ENCODE measurements around the gene DUSP22.

Gene DUSP22

GRCh38 chr6:296151-297122 lies 4.2 kb downstream of the DUSP22 start:
- DNase-seq (ENCODE audit: low read depth, low spot score): no peak

DNA sequence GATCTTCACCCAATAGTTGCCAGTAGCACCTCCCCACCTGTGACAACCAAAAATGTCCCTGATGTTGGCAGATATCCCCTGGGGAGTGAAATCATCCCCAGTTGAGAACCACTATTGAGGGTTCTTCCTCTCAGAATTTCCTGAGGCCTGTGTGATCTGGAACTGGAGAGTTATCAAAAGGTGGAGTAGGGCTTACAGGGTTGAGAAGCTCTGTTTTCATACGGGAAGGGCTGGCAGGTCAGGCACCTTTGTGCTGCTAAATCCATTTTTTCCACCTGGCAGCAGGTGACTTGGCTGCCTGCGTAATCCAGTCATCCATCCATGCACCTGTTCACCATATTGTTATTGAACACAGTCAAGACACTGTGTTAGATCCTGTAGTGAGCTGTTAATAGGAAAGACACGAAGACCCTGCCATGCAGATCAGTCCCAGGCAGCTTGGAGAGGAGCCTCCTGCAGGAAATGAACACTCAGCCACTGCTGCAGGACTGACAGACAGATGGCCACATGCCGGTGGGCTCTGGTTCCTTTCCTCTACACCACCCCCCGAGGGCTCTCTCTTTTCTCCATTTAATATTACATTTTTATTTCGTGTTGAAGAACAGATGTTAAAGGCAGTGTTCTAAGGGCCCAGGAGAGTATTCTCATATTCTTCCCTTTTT lies 5.4 kb downstream of the DUSP22 start:
- DNase-seq (ENCODE audit: low read depth, low spot score): no peak

DNA sequence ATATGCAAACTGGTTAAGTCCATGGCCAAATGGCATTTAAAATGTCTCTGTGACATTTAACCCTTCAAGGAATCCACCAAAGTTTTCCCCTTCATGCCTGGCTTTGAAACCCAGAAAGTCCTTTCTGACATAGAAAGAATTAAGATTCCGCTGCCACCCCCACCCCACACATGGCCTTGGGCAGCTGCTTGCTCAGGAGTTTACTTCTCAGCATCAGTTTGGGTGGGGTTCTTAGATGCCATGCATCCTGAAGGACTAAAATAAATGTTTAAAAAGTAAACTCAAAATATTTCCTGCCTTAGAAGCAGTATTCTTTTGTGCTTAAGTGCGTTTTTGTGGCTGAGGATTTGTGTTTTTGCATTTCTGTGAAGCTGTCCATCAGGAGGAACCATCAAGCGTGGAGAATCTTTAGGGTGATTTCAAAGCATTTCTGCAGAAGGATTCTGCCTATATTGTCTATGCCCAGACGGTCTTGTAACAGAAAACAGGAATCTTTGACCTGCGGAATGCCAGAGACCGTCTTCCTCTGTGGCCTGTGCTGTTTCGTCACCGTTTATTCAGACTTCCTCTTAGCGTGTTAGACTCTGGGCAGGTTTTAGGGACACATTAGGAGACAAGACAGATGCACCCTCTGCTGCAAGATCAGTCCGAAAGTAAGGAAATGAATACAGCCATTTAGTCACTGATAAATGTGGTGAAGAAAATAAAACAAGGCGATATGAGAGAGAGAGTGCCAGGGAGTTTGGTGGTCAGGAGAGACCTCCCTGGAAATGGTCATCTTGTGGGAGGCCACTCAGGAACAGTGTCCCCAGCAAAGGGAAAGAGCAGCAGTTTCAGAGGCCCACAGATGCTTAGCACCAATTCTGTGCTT lies 6.2 kb downstream of the DUSP22 start:
- DNase-seq (ENCODE audit: low read depth, low spot score): no peak

DNA sequence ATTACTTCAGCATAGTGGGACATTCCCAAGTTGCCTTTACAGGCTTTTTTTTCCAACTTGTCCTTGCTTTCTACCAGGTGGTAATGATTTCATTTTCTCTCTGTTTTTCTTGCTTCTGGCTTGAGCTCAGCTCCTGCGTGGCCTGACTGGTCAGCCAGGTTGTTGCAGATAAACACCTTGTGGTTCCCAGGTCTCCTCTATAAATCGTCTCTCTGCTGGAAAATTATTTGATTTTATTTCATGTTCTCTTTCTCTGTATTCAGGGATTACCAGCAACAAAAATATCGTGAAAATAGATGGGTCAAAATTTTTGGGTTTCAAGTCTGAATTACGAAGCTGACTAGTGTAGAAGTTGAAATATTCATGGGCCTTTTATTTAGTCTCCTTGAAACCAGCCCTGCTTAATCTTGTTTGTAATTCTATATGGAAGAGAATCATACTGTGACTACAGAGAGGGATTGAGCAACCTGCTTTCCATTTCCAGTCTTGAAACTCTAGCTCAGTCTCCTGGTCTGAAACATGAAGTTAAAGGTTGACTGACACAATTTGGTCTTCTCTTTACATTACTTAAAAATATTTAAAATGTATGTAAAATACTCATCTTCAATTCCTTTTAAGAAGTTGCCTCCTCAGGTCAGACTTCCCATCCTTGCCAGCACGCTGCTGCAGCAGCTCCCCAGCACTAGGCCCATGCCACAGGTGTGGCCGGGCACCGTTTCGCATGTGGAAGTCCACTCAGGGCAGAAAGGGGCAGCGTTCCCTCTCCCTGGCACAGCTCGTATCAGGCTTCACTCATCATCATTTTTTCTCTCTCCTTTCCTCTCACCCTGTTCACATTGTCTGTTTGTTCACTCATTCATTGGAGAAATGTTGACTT lies 7.1 kb downstream of the DUSP22 start:
- no peak for DNase-seq (ENCODE audit: low read depth, low spot score)

DNA sequence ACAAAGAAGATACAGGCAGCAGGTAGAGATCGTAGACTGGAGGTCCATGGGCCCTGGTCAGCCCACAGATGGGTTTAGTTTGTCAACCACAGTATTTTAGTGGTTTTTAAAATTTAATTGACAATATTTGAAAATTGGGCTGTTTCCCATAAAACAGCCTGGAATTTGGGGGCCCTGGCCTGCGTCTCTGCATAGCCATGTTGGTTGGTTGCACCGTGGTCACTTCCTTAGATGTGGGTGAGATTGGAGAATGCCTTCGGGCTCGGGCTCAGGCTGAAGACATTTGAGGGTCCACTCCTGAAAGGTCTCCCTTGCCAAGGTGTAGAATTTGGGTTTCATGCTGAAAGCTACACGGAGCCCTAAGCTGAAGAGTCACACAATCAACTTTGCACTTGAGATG lies 7.7 kb downstream of the DUSP22 start:
- no peak for DNase-seq (ENCODE audit: low read depth, low spot score)

- no peak for DNase-seq (ENCODE audit: low read depth, low spot score)
Observed at GRCh38 chr6:300494-301198, 8.4 kb downstream of the DUSP22 start.

DNA sequence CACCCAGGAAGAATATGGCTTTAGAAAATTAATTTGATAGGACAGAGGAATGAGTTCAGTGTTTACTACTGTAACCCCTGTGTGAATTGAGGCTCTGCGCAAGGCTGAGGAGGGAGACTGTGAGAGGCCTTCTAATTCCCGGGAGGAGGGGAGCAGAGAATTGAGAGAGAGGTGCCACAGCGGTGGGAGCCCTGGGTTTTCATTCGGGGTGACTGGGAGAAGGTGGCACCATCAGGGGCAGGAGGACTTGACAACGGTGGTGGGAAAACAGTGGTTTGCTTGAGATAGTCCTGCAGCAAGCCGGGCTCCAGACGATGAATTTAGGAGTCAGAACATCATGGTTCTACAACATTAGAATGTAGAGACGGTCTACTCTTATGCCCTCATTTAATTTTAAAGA lies 9.2 kb downstream of the DUSP22 start:
- DNase-seq (ENCODE audit: low read depth, low spot score): no peak

- no peak for DNase-seq (ENCODE audit: low read depth, low spot score)
Observed at GRCh38 chr6:301929-302705, 9.8 kb downstream of the DUSP22 start.

DNA sequence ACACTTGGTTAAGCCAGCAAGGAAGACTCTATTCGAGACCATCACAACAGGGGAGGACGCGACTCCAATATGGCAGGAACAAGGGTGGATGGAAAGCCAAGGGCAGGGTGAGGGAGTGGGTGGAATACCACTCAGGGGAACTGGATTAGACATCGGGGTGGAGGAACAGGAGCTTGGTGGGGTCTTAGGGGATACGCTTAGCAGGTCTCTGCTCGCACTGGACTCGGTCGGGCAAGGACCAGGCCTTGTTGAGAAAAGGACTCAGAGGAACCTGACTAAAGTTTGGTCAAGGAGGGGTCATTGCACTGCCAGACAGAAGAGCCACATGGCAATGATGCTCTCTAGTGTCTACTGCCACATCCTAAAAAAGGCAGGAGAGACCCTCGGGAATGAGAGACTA lies 10.5 kb downstream of the DUSP22 start:
- DNase-seq (ENCODE audit: low read depth, low spot score): no peak

DNA sequence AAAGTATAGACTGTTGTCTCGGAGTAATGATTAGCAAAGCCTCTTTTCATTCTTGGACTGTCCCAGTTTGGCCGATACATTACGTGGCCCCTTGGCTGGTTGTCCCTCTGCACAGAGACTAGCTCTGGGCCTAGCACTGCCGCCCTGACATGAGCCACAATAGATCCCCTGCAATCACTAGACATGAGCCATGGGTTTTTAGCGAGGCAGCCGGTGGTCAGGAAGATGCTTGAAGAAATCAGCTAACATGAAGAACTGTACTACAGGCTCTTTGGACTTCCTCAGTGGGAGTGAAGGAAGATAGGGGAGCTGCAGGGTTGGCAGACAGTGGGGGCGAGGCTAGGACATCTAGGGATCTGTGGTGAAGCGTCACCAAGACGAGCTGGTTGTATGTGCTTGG lies 11.0 kb downstream of the DUSP22 start:
- DNase-seq (ENCODE audit: low read depth, low spot score): no peak

GRCh38 chr6:303948-304558 lies 11.8 kb downstream of the DUSP22 start:
- DNase-seq (ENCODE audit: low read depth, low spot score): no peak

GRCh38 chr6:304833-305370 lies 12.6 kb downstream of the DUSP22 start:
- DNase-seq (ENCODE audit: low read depth, low spot score): no peak

- no peak for DNase-seq (ENCODE audit: low read depth, low spot score)
Observed at GRCh38 chr6:305371-306206, 13.3 kb downstream of the DUSP22 start.

GRCh38 chr6:306641-307061 lies 14.4 kb downstream of the DUSP22 start:
- no peak for DNase-seq (ENCODE audit: low read depth, low spot score)

DNA sequence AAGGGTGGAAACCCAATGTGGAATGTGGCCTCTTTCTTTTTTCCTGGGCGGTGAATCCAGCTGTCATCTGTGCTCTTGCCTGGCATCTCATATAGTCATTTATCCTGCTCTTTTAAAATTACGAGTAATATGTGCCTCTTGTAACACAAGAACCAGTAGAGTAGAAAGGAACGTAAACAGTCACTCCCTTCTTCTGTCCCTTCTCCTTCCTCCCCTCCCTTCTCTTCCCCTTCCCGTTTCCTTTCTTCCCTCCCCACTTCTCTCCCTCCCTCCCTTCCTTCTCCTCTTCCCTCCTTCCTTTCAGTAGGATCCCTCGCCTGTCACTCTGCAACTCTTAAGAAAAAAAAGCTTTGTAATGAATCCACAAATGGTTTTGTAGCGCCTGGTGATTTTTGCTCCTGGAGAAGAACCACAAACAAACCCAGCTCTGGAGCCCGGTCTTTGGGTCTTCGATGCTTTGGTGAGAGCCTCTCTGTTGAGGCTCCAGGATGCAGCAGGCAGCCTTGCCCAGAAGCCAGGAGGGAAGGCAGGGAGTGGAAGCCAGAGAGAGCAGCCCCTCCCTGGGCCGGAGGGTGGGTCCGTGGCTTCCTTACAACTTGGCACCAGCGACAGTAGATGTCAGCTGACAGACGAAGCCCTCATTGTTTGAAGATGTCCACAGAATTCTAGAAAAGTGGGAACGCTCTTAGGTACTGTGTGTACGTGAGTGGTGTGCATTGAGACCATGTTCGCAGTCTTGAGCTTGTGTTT lies 15.0 kb downstream of the DUSP22 start:
- DNase-seq (ENCODE audit: low read depth, low spot score): no peak

DNA sequence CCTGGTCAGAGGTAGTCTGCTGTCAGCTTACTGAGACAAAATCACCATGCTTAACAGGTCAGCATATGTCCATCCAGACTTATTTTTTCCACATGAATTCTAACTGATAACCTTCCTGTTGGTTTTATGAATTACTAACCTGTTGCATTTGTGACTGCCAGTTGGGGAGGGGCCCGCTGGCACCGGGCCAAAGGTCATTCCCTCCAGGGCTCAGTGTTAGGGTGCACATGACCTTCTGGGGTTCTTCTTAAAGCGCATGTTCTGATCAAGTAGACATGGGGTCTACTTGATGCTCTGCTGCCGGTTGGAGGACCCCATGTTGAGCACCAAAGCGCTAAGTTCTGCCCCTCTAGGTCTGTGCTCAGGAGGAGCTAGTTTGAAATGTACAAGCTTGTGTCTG lies 15.6 kb downstream of the DUSP22 start:
- DNase-seq (ENCODE audit: low read depth, low spot score): no peak

GRCh38 chr6:308307-308706 lies 16.0 kb downstream of the DUSP22 start:
- no peak for DNase-seq (ENCODE audit: low read depth, low spot score)

Measured in activated naive CD8-positive, alpha-beta T cell treated with anti-CD3 and anti-CD28 coated beads, Interleukin-2, amount 50 U/mL, for 16 hours (primary cell).